Middle frontal gyrus (tissue), 1 donor: ENCODE results near the gene ADIRF.
"Not testable (repeated sequence)": the region's sequence is repeated elsewhere in the genome, so short reads cannot be mapped to it uniquely, and the experiment has no call there.

Source experiments
- DNase-seq: peaks from one replicate; pipeline ENCODE4 v3.0.0-alpha.2; 2015; ENCODE audit warnings: low spot score; ENCODE audit errors: extremely low spot score

The ADIRF gene

DNA sequence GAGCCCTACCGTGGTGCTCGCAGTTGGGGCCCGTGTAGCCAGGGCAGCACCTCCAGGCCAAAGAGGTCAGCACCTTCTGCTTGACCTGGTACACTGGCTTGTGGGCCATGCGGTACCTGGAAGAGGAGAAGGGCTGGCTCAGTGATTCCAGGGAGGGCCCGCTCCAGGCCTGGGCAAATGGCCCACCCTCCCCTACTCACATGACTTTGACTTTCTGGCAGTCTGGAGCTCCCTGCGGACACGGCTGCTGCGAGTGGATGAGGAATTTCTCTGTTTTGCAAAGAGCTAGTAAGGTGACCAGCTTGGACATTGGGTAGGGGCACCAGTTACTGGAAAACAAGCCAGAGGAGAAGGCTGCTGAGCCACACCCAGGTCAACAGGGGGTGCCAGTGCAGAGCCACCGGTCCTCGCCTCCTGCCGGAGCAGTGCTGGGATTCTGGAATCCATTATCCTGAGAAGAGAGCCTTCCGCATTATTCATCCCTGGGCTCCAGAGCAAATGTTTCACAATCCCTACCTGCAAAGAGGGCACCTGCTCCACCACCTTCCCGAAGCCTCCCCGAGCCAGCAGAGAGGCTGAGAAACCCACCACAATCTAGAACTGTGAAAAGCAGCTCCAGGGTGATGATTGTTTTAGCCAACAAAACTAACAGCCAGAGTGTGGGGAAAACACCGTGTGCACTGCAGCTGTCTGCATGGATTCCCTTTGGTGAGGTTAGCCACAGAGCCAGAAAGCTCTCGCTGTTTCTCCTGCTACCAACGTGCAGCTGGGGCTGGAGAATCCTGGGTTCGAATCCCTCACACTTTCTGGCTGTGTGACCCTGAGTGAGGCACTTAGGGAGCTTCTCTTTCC is 22.7 kb upstream of the ADIRF start:
- DNase-seq: no peak

DNA sequence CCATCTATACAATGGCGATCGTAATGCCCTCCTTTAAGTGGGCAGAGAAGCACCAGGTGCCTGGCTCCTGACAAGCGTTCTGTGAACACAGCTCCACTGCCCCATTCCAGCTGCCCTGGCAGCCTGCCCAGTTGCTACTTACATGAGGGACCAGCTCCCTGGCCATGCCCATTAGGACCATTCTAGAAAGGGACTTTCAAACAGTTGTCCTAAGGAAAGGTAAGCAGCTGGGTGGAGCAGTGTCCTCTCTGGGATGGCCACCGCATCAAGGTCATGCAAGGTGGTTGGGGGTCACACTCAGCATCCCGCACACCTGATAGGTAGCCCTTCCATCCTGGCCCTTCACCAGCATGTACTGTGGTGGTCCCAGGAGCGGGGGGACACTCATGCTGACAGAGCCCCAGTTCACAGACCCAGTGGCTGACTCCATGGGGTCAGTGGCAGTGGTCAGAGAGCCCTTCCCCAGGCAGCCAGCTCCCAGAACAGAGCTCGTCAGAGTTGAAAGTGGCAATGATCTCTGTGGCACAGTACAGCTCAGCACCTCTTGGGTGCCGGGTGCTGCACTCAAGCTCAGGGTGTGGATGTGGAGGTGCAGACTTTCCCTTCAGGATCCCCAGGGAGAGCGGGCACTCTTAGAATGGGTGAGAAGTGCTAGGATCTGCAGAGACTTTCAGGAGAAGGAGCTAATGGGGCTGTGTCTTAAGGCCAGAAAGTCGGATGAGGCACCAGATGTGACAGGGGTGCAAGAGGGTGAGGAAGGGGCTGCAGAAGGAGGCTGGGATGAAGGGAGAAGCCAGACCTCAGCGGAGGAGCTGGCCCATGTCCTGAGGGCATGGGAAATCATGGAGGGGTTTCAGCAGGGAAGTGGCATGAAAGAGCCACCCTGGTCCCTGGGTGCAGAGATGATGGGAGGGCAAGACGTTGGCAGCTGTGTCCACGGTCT is 21.8 kb upstream of the ADIRF start:
- DNase-seq: no peak

DNA sequence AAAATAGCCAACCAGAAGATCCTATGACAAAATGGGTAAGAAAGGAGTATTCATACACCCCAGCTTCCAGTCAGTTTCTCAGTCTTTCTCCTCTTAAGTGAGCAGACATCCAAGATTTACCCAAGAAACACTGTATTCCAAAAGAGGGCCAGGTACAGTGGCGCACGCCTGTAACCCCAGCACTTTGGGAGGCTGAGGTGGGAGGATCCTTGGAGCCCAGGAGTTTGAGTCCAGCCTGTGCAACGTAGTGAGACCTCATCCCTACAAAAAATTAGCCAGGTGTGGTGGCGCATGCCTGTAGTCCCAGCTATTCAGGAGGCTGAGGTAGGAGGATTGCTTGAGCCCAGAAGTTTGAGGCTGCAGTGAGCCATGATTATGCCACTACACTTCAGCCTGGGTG is 20.5 kb upstream of the ADIRF start:
- not testable (repeated sequence) for DNase-seq

DNA sequence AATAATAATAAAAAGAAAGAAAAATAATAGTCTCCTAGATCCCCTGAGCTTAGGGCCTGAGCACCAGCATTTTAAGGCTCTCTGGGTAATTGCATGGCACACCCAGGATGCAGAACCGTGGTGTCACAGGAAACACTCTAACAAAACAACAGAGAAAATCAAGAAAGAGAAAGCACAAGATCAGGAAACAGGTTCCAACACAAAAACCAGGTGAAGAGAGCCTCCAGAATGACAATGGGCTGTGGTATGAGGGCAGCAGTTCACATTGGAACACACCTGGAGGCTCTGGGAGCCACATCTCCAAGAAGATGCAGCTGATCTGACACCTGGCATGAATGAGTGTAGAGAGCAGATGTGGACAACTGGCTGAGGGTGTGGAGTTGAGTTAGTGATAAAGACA is 17.9 kb upstream of the ADIRF start:
- no peak for DNase-seq

DNA sequence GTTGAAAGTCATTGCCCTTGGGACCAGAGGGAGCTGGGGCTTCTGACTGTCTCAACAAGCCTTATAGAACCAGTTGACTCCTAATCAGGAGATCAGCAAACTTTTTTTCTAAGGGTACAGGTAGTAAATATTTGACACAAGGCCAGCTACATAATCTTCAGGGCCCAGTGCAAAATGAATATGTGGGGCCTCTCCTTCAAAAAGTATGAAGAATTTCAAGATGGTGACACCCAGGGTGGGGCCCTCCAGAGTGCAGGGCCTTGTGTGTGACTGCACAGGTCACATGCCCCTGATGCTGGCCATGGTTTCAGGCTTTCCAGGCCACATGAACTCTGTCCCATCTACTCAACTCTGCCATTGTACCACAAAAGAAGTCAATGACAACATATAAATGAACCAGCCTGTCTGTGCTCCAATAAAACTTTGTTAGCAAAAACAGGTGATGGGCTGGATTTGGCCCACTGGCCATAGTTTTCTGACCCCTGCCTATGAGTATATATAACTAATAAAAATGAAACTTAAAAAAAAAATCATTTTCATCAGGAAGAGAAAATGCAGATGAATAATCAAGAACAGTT is 17.0 kb upstream of the ADIRF start:
- DNase-seq: no peak

DNA sequence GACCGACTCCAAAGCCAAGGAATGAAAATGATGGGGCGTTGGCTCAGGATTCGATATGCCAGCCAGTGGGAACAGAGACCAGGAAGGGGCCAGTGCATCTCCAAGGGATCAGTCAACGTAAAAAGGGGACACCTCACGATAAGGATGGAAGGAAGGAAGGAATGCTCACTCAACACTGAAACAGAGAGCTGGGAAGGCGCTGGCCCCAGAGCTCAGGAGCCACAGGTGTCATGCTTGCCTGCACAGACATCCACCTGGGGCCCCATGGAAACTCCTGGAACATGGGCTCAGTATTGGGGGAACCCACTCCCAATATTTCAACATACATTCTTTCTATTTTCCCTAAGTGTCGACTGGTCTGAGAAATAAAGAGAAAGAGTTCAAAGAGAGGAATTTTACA is 16.2 kb upstream of the ADIRF start:
- DNase-seq: no peak

DNA sequence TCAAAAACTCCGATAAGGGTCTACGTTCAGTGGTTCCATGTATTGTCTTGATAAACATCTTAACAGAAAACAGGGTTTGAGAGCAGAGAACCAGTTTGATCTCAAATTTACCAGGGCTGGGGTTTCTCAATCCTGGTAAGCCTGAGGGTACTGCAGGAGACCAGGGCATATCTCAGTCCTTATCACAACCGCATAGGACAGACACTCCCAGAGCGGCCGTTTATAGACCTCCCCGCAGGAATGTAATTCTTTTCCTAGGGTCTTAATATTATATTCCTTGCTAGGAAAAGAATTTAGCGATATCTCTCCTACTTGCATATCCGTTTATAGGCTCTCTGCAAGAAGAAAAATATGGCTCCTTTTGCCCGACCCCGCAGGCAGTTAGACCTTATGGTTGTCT is 15.6 kb upstream of the ADIRF start:
- not testable (repeated sequence) for DNase-seq

DNA sequence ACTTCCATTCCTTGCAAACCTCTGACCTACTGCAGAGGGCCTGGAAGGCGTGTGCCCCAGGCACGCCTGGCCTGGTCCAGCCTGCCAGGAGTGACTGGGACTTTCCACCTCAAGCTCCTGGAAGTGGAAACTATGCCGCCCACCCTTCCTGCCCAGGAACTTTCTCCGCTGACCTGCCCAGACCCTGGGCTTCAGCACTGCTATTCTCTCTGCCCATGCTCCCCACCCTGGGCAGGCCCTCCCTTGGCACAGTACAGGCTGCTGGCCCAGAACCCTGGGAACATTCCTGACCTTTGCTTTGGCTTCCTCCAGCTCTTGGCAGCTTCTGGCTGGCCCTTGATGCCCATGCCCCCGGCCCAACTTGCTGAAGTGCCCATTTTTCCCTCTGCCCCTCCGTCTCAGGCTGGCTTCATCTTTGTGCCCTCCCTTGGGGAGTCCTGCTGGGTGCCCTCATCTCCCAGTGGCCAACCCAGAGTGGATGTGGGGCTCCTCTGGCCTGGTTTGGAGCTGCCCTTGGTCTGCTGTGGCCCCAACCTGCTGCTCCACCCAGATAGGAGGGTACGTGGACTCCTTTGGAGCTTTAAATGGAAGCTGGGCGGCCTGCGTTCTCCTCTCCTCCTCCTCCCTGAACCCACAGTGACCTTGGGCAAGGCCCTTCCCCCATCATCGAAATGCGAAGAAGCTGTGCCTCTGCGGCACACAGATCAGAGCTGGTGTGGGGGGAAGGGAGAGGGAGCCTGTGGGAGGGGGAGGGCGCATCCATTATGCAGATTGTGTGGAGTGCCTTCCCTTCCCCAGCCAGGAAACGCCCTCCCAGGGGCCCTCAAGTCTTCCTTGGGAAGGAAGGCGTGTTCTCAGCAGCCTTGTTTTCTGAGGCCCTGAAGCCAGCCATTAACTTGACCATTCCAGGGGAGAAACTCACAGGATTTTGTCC is 14.3 kb upstream of the ADIRF start:
- no peak for DNase-seq

DNA sequence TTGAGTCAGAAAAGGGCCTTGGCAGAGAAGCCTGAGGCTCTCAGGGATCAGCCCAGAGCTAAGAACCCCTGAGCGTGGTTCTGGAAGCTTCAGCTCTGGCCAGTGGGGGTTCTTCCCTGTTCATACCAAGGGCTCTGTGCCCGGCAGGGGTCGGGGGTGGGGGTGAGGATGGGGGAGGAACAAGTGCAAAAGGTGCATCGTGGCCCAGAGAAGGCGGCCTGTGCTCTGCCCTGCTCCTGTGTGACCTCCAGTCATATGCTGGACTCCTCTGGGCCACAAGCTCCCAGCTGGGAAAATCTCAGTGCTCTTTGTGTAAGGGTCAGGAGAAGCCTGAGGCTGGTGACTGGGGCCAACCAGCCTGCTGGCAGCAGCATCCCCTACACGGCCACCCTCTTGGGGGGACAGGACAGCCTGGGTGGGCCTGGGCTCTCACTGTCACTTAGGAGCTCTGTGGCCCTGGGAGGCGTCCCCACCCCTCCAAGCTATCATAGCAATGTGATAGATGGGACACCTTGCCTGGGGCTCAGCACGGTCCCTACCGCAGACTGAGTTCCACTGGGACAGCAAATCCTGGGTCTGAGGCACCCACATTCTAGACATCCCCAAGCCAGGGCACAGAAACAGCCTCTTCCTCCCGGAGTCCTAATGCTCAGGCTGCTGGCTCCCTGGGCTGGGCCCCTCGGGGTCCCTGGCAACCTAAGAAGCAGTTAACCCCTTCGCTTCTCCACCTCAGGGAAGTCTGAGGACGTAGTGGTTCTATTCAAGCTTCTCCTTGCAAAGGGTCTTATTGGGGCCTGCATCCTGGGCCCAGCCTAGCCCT is 13.4 kb upstream of the ADIRF start:
- no peak for DNase-seq

DNA sequence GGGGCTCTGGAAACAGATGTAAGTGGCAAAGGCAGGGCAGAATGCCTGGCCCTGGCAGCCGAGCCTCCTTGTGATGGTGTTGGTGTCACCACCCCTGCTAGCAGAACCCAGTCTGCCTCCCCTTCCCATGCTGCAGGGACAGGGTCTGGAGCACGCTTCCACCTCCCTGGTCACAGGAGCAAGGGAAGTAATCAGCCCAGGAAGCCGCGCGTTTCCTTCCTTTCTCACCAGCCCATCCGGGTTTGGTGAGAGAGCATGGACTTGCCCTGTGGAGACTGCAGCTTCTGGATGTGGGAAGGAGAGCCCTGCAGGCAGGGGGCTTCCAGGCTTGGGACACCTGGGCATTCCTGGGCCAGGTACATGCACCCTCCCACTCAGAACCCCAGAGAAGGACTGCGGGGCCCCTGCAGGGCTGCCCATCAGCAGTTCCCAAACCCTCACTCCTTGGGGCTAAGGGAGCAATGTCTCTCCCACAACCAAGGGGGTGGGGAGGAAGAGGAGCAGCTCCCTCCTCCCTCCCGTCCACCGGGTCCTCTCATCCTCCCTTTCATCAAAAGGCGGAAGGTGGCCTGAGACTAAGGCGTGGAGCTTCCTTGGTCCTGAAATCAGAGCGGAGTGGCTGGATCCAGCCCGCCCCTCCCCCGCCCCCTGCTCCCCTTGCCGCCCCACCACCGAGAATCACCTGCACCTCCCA is 12.6 kb upstream of the ADIRF start:
- no peak for DNase-seq

DNA sequence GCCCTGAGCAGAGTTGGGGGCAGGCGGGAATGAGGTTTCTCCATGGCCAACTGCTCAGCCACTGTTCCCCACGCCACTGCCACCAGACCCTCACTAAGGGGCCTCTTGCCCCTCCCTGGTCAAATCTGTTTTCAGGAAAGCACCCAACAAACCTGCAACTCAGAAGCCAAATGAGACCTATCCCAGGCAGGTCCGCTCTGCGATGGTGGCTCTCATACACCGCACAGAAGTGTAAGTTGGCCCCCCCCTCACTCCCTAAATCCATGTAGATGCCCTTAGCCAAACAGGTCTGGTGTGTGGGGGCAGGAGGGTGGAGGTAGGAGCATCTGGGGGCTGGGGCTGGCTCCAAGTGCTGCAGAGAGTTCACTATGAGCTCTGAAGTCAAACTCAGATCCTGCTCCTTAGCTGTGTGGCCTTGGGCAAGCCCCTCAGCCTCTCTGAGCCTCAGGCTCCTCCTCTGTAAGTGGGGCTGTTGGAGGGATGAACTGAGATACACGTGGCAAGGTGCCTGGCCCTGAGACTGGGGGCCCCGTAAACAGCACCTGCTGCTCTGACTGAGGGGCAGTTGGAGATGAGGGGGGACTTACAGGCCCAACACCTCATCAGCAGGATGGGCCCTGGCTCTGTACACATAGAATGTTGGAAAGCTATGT is 12.0 kb upstream of the ADIRF start:
- DNase-seq: no peak

DNA sequence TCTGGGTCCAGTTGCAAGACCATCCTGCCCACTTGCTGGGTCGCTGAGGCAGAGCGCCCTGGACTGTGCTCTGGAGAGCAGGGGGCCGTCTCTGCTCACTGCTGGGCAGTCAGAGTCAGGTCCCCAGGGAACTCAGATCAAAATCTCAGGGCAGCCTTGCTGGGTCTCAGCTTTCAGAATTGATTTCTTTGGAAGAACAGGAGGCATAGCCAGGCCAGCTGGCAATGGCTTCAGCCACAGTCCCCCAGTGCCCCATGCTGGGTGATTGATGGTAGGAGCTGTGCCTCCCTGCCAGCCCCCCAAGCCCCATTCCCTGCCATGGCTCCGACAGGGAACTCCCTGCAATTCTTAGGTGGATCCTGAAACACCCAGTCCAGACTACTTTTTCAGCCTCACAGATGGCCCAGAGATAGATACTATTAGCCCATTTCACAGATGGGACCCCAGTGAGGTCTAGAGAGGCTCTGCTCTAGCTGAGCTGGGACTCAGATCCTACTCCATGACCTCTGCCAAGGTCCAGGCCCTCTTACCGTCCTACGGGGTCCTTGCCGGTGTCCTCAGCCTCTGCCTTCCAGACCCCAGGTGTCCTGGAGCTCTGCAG is 11.3 kb upstream of the ADIRF start:
- no peak for DNase-seq

DNA sequence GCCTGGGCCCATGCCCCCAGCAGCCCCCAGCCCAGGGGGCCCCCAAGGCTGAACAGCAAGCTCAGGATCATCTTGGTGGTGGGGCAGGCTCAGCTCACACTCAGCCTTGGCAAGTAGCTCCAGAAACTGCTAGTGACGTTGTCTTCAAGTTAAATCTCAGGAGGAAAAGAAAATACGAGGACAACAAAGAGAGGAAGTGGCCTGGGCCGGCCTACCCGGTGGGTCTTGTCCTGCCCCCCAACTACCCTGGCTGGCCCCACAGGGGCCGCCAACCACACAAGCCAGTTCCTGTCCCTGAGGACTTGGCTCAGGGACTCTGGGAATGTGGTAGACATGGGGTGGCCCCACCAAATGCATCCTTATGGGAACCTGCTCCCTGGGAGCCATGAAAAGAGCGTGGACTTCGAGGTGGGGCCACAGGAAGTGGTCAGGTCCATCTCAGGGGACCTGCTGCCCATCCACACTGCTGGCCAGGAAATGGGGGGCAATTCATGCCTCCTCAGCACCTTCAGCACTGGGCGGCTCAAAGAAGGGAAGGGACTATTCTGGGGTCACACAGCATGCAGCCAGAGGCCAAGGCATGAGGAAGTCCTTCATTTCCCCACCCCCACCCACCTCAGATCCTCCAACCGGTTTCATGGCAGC is 10.7 kb upstream of the ADIRF start, which contains the start of gene MMRN2:
Gene MMRN2, minus strand, starts transcription at position 145 of the 645 bp plus-strand sequence. Its CDS starts 74 bp downstream, at position 71.
- DNase-seq: no peak

DNA sequence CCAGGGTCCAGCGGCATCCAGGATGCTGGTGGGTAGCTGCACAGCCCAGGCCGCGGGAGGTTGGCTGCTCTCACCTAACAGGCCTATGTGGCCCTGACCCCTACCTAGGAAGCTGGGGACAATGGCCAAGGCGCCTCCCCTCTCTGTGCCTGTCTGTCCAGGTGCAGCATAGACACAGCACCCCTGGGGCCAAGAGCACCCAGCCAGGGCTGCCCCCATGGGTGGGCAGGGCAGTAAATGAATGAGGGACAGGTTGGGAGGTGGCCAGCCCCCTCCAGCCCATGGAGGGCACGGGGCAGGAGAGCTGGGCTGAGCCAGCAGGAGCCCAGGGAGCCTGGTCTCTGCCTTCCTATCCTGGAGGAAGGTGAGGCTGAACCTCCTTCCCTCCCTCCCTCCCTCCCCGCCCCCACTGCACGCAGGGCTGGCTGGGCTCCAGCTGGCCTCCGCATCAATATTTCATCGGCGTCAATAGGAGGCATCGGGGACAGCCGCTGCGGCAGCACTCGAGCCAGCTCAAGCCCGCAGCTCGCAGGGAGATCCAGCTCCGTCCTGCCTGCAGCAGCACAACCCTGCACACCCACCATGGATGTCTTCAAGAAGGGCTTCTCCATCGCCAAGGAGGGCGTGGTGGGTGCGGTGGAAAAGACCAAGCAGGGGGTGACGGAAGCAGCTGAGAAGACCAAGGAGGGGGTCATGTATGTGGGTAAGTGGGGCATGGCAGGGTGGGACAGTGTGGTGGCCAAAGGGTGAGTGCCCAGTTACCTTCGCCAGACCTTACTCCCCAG is 10.0 kb upstream of the ADIRF start, which contains the start of gene SNCG:
Gene SNCG, plus strand, starts transcription at position 484 of the 785 bp plus-strand sequence. Its CDS starts 99 bp downstream, at position 583.
- no peak for DNase-seq

DNA sequence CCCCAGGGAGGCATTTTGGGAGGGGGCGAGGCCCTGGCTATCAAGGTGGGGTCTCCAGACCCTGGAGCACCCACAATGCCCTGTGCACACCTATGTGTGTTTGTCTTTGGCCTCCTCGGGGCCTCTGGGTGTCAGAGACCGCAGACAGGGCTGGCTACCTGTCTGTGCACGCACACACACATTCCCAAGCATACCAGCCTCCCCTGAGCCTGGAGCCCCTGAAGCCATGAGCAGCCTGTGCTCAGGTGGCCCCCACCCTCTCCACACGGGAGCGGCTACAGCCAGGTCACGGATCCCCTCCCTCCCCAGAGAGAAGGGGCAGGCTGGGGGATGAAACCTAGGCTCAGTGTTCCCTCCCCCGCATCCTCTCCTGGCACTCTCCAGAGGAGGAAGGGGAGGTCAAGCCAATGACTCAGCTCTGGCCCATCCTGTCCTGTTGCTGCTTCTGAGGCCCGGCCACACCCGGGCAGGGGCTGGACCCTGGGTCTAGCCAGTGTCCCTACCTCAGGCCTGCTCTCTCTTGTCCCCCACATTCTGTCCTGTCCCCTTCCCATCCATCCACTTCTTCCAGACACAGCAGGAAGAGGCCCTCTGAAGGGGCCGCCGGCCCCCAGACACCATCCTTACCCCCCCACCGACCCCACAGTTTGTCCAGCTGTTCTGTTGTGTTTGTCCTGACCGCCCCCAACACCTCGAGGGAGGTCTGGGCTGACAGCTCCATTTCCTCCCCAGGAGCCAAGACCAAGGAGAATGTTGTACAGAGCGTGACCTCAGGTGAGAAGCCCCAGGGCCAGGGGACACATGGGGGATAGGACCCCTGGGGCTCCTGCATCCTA is 9.2 kb upstream of the ADIRF start:
- DNase-seq: no peak

DNA sequence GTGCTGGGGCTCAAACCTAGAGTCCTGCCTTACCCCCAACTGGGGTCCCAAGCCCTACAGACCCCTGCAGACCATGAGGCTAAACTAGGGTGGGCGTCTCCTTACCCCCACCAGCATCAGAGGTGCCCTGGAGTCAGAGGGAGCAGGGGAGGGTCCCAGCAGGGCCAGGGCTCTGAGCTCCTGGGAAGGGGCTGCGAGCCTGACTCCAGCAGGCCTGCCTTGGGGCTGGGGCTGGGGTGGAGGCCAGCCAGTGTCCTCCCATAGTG is 8.6 kb upstream of the ADIRF start:
- DNase-seq: no peak
